NCI-H2196 treated with DMSO at 0.1 percent for 48 hours (cell line): ENCODE results near the gene CHST4.
A peak's percentile ranks its signal among the peaks of the same experiment; 100 is the strongest.
"Not testable (repeated sequence)": the region's sequence is repeated elsewhere in the genome, so short reads cannot be mapped to it uniquely, and the experiment has no call there.

ENCODE experiments used
- DNase-seq: peaks from one replicate; lab custom pipeline; 2025; ENCODE audit not compliant: unreplicated experiment; lab: John Stamatoyannopoulos, UW

Gene CHST4

GRCh38 chr16:71526111-71526631 is at the start of gene CHST4:
CHST4 (plus strand) TSS chr16:71526426; CDS start chr16:71536678, 10,252 bp downstream.
- peak; percentile 20 for DNase-seq

GRCh38 chr16:71476457-71477124 is 49.6 kb upstream of the CHST4 start:
- DNase-seq, result no peak

GRCh38 chr16:71479420-71479819 is 46.8 kb upstream of the CHST4 start:
- no peak for DNase-seq

- no peak for DNase-seq
Observed at GRCh38 chr16:71480956-71481355, 45.3 kb upstream of the CHST4 start.

- no peak for DNase-seq
Observed at GRCh38 chr16:71482569-71482968, 43.7 kb upstream of the CHST4 start.

- peak; percentile 54 for DNase-seq
Observed at GRCh38 chr16:71484006-71484893, 42.0 kb upstream of the CHST4 start.

- DNase-seq, result no peak
Observed at GRCh38 chr16:71489122-71489521, 37.1 kb upstream of the CHST4 start, which contains the start of gene ZNF19. ZNF19 (minus strand) TSS chr16:71489324; CDS start chr16:71482114, 7,210 bp downstream.

GRCh38 chr16:71490361-71490760 is 35.9 kb upstream of the CHST4 start:
- DNase-seq, result no peak

GRCh38 chr16:71491054-71491453 is 35.2 kb upstream of the CHST4 start:
- no peak for DNase-seq

GRCh38 chr16:71492786-71493185 is 33.4 kb upstream of the CHST4 start:
- no peak for DNase-seq

GRCh38 chr16:71493213-71493612 is 33.0 kb upstream of the CHST4 start:
- no peak for DNase-seq

GRCh38 chr16:71498031-71498430 is 28.2 kb upstream of the CHST4 start:
- DNase-seq, result no peak

GRCh38 chr16:71499775-71500364 is 26.4 kb upstream of the CHST4 start:
- peak; percentile 8 for DNase-seq

GRCh38 chr16:71500964-71501363 is 25.3 kb upstream of the CHST4 start:
- DNase-seq, result no peak

- no peak for DNase-seq
Observed at GRCh38 chr16:71501547-71501946, 24.7 kb upstream of the CHST4 start.

- DNase-seq, result not testable (repeated sequence)
Observed at GRCh38 chr16:71504051-71504450, 22.2 kb upstream of the CHST4 start.

- no peak for DNase-seq
Observed at GRCh38 chr16:71504901-71505300, 21.3 kb upstream of the CHST4 start.

- DNase-seq, result no peak
Observed at GRCh38 chr16:71507061-71507460, 19.2 kb upstream of the CHST4 start.

- DNase-seq, result no peak
Observed at GRCh38 chr16:71513302-71513701, 12.9 kb upstream of the CHST4 start.

- DNase-seq, result no peak
Observed at GRCh38 chr16:71514476-71514875, 11.8 kb upstream of the CHST4 start.

- DNase-seq, result no peak
Observed at GRCh38 chr16:71515026-71515425, 11.2 kb upstream of the CHST4 start.

GRCh38 chr16:71520550-71520949 is 5.7 kb upstream of the CHST4 start:
- no peak for DNase-seq
